Astrocyte of the hippocampus (primary cell): Measurements from ENCODE around the gene SULT1A3.
"Not testable (repeated sequence)": the region's sequence is repeated elsewhere in the genome, so short reads cannot be mapped to it uniquely, and the experiment has no call there.

ENCODE experiments used
- DNase-seq: peaks from one replicate; pipeline ENCODE4 v3.0.0; 2011; ENCODE audit warnings: low read depth, low spot score

SULT1A3 gene

GRCh38 chr16:30199049-30199448 lies at the start of gene SULT1A3:
TSS of gene SULT1A3 (plus strand) at chr16:30199255. CDS start at chr16:30200729, 1,474 bp downstream.
- DNase-seq, result not testable (repeated sequence)

- no peak for DNase-seq
Measured at GRCh38 chr16:30151091-30151490, 48.0 kb upstream of the SULT1A3 start.

GRCh38 chr16:30152517-30152916 lies 46.5 kb upstream of the SULT1A3 start:
- DNase-seq, result no peak

- DNase-seq, result no peak
Measured at GRCh38 chr16:30155188-30155587, 43.9 kb upstream of the SULT1A3 start.

GRCh38 chr16:30157214-30157613 lies 41.8 kb upstream of the SULT1A3 start:
- no peak for DNase-seq

- no peak for DNase-seq
Measured at GRCh38 chr16:30163538-30163937, 35.5 kb upstream of the SULT1A3 start.

GRCh38 chr16:30166202-30166902 lies 32.7 kb upstream of the SULT1A3 start:
- no peak for DNase-seq

GRCh38 chr16:30168746-30169145 lies 30.3 kb upstream of the SULT1A3 start:
- not testable (repeated sequence) for DNase-seq

GRCh38 chr16:30169416-30169815 lies 29.6 kb upstream of the SULT1A3 start:
- DNase-seq, result not testable (repeated sequence)

- not testable (repeated sequence) for DNase-seq
Measured at GRCh38 chr16:30170145-30170544, 28.9 kb upstream of the SULT1A3 start.

GRCh38 chr16:30173054-30173453 lies 26.0 kb upstream of the SULT1A3 start:
- no peak for DNase-seq

- not testable (repeated sequence) for DNase-seq
Measured at GRCh38 chr16:30176876-30177275, 22.2 kb upstream of the SULT1A3 start.

GRCh38 chr16:30179195-30179594 lies 19.9 kb upstream of the SULT1A3 start:
- DNase-seq, result no peak

- DNase-seq, result no peak
Measured at GRCh38 chr16:30179931-30180330, 19.1 kb upstream of the SULT1A3 start.

GRCh38 chr16:30180741-30181140 lies 18.3 kb upstream of the SULT1A3 start:
- DNase-seq, result no peak

- peak; percentile 88 for DNase-seq
Measured at GRCh38 chr16:30183233-30184095, 15.6 kb upstream of the SULT1A3 start, which contains the start of gene CORO1A. TSS of gene CORO1A (plus strand) at chr16:30183602. CDS start at chr16:30185210, 1,608 bp downstream.

GRCh38 chr16:30184096-30184890 lies 14.8 kb upstream of the SULT1A3 start:
- DNase-seq, result no peak

- DNase-seq, result no peak
Measured at GRCh38 chr16:30184891-30185682, 14.0 kb upstream of the SULT1A3 start.

- no peak for DNase-seq
Measured at GRCh38 chr16:30185683-30186421, 13.2 kb upstream of the SULT1A3 start.

GRCh38 chr16:30186444-30186781 lies 12.6 kb upstream of the SULT1A3 start:
- no peak for DNase-seq
